SK-N-SH treated with all-trans-retinoic acid at 6 μM for 48 hours (cell line): ENCODE data around the gene PPARG.
A peak's percentile ranks its signal among the peaks of the same experiment; 100 is the strongest.

Experiments used
- ATAC-seq: fragments of 200-7000 bp; cut with Tn5 transposase; 3 replicates; pipeline ENCODE4 v1.9.1; 2020; ENCODE audit warnings: mild to moderate bottlenecking, moderate library complexity
- ARNTL ChIP-seq: fragments of 450-650 bp; formaldehyde crosslinking; IDR thresholded peaks from 2 replicates; pipeline ENCODE4 v1.5.0; 2020; ENCODE audit warnings: low read depth, mild to moderate bottlenecking, moderate library complexity, borderline replicate concordance
- BACH2 ChIP-seq: fragments of 250-450 bp; sonication (Bioruptor Pico); IDR thresholded peaks from 2 replicates; pipeline ENCODE4 v1.9.0; 2021; ENCODE audit warnings: mild to moderate bottlenecking, borderline replicate concordance
- CREB5 ChIP-seq: fragments of 250-450 bp; sonication (Bioruptor Pico); IDR thresholded peaks from 2 replicates; pipeline ENCODE4 v1.5.1; 2020; ENCODE audit warnings: low read depth, mild to moderate bottlenecking, moderate library complexity
- CSDC2 ChIP-seq: fragments of 250-450 bp; sonication (Bioruptor Pico); IDR thresholded peaks from 2 replicates; pipeline ENCODE4 v1.5.0; 2020; ENCODE audit warnings: mild to moderate bottlenecking, moderate library complexity
- ESRRG ChIP-seq: fragments of 250-450 bp; sonication (Bioruptor Pico); IDR thresholded peaks from 2 replicates; pipeline ENCODE4 v1.6.1; 2021; ENCODE audit warnings: mild to moderate bottlenecking
- GLIS3 ChIP-seq: fragments of 250-450 bp; sonication (Bioruptor Pico); IDR thresholded peaks from 2 replicates; pipeline ENCODE4 v1.5.0; 2020; ENCODE audit warnings: mild to moderate bottlenecking, moderate library complexity
- ISL1 ChIP-seq: fragments of 250-450 bp; sonication (Bioruptor Pico); IDR thresholded peaks from 2 replicates; pipeline ENCODE4 v2.1.2; 2022; ENCODE audit warnings: mild to moderate bottlenecking, moderate library complexity
- OSR1 ChIP-seq: fragments of 250-450 bp; sonication (Bioruptor Pico); IDR thresholded peaks from 2 replicates; pipeline ENCODE4 v1.8.0; 2022; ENCODE audit warnings: moderate library complexity, mild to moderate bottlenecking, inconsistent platforms
- POU6F1 ChIP-seq: fragments of 250-450 bp; sonication (Bioruptor Pico); IDR thresholded peaks from 2 replicates; pipeline ENCODE4 v1.8.0; 2021; ENCODE audit warnings: low read depth, mild to moderate bottlenecking, moderate library complexity, borderline replicate concordance
- PPARA ChIP-seq: fragments of 250-450 bp; sonication (Bioruptor Pico); IDR thresholded peaks from 2 replicates; pipeline ENCODE4 v1.5.0; 2020; ENCODE audit warnings: mild to moderate bottlenecking, borderline replicate concordance
- RARB ChIP-seq: fragments of 250-450 bp; sonication (Bioruptor Pico); IDR thresholded peaks from 2 replicates; pipeline ENCODE4 v1.8.0; 2021; ENCODE audit warnings: mild to moderate bottlenecking, moderate library complexity
- SNAI2 ChIP-seq: fragments of 250-450 bp; sonication (Bioruptor Pico); IDR thresholded peaks from 2 replicates; pipeline ENCODE4 v1.5.0; 2020; ENCODE audit warnings: mild to moderate bottlenecking, moderate library complexity
- TCF4 ChIP-seq: fragments of 250-450 bp; sonication (Bioruptor Pico); IDR thresholded peaks from 2 replicates; pipeline ENCODE4 v1.8.0; 2021; ENCODE audit warnings: mild to moderate bottlenecking, moderate library complexity, borderline replicate concordance
- TOX ChIP-seq: fragments of 250-450 bp; sonication (Bioruptor Pico); IDR thresholded peaks from 2 replicates; pipeline ENCODE4 v1.8.0; 2021; ENCODE audit warnings: mild to moderate bottlenecking, moderate library complexity, borderline replicate concordance
- TSHZ2 ChIP-seq: fragments of 250-450 bp; sonication (Bioruptor Pico); IDR thresholded peaks from 2 replicates; pipeline ENCODE4 v1.5.0; 2020; ENCODE audit warnings: mild to moderate bottlenecking, moderate library complexity
- ZC3H10 ChIP-seq: fragments of 250-450 bp; sonication (Bioruptor Pico); IDR thresholded peaks from 2 replicates; pipeline ENCODE4 v1.5.1; 2021; ENCODE audit warnings: mild to moderate bottlenecking, moderate library complexity
- ZFP30 ChIP-seq: fragments of 450-650 bp; formaldehyde crosslinking; IDR thresholded peaks from 2 replicates; pipeline ENCODE4 v1.5.0; 2022; ENCODE audit warnings: mild to moderate bottlenecking, moderate library complexity
- ZNF565 ChIP-seq: fragments of 450-650 bp; formaldehyde crosslinking; conservative IDR thresholded peaks from 2 replicates; pipeline ENCODE4 v1.5.0; 2020; ENCODE audit warnings: low read depth, mild to moderate bottlenecking, moderate library complexity
- ZNF70 ChIP-seq: fragments of 450-650 bp; formaldehyde crosslinking; IDR thresholded peaks from 2 replicates; pipeline ENCODE4 v1.5.0; 2020; ENCODE audit warnings: mild to moderate bottlenecking, moderate library complexity
- ZNF8 ChIP-seq: fragments of 450-650 bp; formaldehyde crosslinking; IDR thresholded peaks from 2 replicates; pipeline ENCODE4 v1.5.0; 2020; ENCODE audit warnings: mild to moderate bottlenecking, moderate library complexity
- TF ChIP-seq, protein P1 (sequence below): fragments of 250-450 bp; sonication (Bioruptor Pico); IDR thresholded peaks from 2 replicates; pipeline ENCODE4 v1.8.0; 2020; ENCODE audit warnings: mild to moderate bottlenecking, moderate library complexity, borderline replicate concordance

The PPARG gene

DNA sequence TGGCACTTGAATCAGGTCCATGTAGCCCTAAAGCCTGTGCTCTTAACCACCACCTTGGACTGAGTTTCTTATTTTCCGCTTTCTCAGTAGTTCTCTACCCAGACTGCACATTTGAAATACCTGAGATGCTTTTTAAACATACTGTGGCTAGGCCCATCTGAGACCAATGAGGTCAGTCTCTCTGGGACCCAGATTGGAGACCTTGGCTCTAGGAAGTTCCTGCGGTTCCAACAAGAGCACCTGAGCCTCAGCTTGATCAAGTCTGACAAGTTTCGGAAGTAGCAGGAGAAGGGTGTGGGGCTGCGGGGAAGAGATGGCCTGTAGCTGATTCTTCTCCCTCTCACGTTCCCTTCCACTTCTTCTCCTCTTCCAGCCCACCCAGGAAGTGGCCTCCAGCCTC, 183.9 kb downstream of the PPARG start (continued):
- no peak for TF ChIP-seq CREB5 (CRISPR knock-in tag)
- no peak for TF ChIP-seq RARB (CRISPR knock-in tag)

GRCh38 chr3:12473511-12473910, 184.6 kb downstream of the PPARG start:
- ATAC-seq, result no peak
- TF ChIP-seq ZC3H10 (CRISPR knock-in tag) (no peak), ZNF8 (no peak), GLIS3 (no peak), TCF4 (CRISPR knock-in tag) (no peak)

DNA sequence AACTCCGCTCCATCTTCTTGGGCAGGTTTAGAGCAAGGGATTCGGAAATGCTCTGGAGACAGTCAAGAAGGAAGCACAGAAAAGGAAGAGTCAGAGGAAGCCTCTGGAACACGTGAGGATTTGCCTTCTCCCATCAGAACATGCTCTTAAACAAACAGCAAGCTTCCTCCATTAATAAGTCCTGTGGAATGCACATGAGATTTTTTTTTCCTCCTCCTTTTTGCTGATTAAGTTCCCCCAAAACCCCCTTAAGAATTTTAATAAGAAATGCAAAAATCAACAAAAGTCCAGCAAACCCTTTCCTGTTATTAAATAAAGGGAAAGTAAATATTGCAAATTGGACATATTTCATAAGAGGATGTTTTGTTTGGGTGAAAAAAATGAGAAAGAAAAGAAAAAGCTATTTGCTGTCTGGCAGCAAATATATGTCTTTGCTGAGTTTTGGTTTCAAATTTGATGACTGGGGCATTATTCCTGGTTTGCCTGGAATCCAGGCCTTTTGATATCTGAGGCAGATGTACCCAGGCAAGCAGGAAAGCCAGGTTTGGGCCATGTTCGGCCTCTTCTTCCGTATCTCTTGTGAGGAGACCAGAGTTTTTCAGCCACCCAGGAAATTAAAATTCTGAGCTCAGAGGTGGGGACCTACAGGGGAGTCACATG, 187.5 kb downstream of the PPARG start:
- peak; percentile 42; the same call in 2 of the 3 replicates for ATAC-seq
- TF ChIP-seq ZFP30 (CRISPR knock-in tag), result no peak
- peak; percentile 36; the same call in 1 of the 2 replicates for TF ChIP-seq ISL1 (CRISPR knock-in tag)
- TF ChIP-seq, all 23 proteins: peak for 1

DNA sequence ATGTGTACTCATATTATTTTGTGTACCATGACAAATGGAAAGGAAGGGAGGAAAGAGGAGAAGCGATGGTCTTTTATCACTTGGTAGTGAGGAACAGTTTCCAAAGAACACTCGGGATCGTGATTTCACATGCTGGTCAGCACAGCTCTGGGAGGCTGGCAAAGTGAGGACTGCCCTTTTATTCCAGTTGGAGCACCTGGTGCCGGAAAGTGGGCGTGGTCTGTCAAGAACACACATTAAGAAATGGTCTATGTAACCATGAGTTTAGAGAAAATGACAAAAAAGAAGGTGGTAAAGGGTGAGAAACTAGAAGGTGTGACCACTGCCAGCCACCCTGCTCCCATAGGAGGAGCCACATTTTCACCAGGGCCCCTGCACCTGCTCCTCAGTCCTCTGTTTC, 188.4 kb downstream of the PPARG start:
- TF ChIP-seq CSDC2 (CRISPR knock-in tag) (no peak), ZNF565 (no peak), RARB (CRISPR knock-in tag) (no peak), ZNF8 (no peak), ZFP30 (CRISPR knock-in tag) (no peak), OSR1 (CRISPR knock-in tag) (no peak), TCF4 (CRISPR knock-in tag) (no peak), ESRRG (CRISPR knock-in tag) (no peak), PPARA (CRISPR knock-in tag) (no peak), ARNTL (CRISPR knock-in tag) (no peak), TSHZ2 (CRISPR knock-in tag) (no peak), BACH2 (no peak), ISL1 (CRISPR knock-in tag) (no peak), POU6F1 (CRISPR knock-in tag) (no peak), GLIS3 (no peak), SNAI2 (no peak)
- TF ChIP-seq, protein P1, sequence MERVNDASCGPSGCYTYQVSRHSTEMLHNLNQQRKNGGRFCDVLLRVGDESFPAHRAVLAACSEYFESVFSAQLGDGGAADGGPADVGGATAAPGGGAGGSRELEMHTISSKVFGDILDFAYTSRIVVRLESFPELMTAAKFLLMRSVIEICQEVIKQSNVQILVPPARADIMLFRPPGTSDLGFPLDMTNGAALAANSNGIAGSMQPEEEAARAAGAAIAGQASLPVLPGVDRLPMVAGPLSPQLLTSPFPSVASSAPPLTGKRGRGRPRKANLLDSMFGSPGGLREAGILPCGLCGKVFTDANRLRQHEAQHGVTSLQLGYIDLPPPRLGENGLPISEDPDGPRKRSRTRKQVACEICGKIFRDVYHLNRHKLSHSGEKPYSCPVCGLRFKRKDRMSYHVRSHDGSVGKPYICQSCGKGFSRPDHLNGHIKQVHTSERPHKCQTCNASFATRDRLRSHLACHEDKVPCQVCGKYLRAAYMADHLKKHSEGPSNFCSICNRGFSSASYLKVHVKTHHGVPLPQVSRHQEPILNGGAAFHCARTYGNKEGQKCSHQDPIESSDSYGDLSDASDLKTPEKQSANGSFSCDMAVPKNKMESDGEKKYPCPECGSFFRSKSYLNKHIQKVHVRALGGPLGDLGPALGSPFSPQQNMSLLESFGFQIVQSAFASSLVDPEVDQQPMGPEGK (CRISPR knock-in tag), result no peak
- no peak for ATAC-seq

DNA sequence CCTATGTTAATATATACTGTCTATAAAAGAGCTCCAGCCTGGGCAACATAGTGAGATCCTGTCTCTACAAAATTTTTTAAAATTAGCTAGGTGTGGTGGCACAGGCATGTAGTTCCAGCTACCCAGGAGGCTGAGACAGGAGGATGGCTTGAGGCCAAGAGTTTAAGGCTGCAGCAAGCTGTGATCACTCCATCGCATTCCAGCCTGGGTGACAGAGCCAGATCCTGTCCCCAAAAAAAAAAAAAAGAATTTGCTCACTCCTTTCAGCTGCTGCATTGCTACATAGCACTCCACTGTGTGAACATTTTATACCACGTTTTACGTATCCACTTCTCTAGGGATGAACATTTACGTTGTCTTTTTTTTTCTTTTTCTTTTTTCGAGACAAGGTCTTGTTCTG, 189.5 kb downstream of the PPARG start:
- ATAC-seq, result no peak
- TF ChIP-seq CREB5 (CRISPR knock-in tag) (no peak), ZNF70 (CRISPR knock-in tag) (no peak), SNAI2 (no peak), ZFP30 (CRISPR knock-in tag) (no peak), TOX (CRISPR knock-in tag) (no peak), OSR1 (CRISPR knock-in tag) (no peak), TSHZ2 (CRISPR knock-in tag) (no peak), PPARA (CRISPR knock-in tag) (no peak)
